ENCODE results near the gene CHST6. TPM values are rescaled to one million over a fixed set of nuclear protein-coding genes. Genes with fewer than 3 reads are reported as not detected.

CHST6 gene
- total and polyA plus RNA-seq, 2 experiments from 2014 or later, result 1.2 to 3.2 TPM

DNA sequence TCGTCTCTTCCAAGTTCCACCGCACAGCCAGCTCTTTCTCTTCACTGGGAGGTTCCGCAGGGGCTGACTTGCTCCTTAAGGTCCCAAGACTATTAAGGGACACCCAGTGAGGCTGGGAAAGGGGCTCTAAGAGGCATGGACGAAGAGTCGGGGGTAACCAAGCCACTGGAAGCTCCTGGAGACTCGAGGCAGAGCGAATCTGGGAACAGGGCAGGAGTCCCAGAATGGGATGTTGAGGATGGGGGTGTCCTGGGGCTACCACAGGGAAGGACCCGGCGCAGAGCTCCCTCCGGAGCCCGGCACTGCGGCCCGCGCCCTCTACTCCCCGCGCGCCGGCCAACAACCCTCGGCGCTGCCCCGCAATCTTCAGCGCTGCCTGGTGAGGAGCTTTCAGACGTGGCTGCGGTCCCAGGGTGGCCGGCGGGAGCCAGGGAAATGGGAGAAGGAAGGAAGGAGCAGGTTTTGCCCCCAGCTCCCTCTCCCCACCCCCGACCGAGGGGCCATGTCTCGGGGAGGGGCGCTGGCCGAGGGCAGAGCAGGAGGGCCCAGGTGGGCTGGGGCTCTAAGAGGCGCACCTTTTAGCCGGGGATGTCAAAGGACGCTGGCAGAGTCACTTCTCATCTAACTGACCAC lies 40.1 kb upstream of the CHST6 start:
- Histone ChIP-seq H3K4me3 (no peak overlapping the region), H3K4me1 (ENCODE audit: low read depth) (no peaks in the 10 kb centered on the region)

DNA sequence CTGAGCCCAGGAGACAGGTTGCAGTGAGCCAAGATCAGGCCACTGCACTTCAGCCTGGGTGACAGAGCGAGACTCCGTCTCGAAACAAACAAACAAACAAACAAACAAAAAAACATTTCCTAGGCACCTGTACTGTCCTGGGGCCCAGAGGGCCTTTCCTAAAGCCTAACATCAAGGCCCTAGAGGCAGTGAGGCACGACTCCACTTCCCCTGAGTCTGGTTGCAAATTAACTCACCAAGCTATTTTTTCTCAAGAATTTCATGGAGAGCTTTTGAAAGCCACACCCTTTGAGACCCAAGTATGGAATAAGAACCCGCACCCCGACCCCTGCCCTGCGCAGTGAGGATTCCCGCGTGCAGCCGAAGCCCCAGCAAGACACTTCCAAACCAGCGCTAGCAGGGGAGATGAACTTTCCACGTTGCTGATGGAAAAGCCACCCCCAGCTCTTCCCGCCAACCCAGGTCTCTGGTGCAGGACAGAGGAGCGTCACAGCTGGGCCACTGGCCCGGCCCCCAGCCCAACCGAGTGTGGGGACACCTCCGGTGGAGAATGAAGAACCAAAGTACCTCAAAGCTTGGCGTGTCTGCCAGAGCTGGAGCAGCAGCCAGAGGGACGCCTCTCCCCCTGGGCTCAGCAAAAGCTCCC lies 39.4 kb upstream of the CHST6 start:
- Histone ChIP-seq H3K4me3 (no peak overlapping the region), H3K36me3 (no peaks in the 10 kb centered on the region), H3K4me1 (ENCODE audit: low read depth) (no peaks in the 10 kb centered on the region), H3K27me3 (no peaks in the 10 kb centered on the region), H3K27ac (no peak overlapping the region), H3K9me3 (ENCODE audit: low read depth) (no peaks in the 10 kb centered on the region)
- no peak for DNase-seq (ENCODE audit: low read depth in 1 of 2, low spot score in 1 of 2)
- TF ChIP-seq, protein P1, sequence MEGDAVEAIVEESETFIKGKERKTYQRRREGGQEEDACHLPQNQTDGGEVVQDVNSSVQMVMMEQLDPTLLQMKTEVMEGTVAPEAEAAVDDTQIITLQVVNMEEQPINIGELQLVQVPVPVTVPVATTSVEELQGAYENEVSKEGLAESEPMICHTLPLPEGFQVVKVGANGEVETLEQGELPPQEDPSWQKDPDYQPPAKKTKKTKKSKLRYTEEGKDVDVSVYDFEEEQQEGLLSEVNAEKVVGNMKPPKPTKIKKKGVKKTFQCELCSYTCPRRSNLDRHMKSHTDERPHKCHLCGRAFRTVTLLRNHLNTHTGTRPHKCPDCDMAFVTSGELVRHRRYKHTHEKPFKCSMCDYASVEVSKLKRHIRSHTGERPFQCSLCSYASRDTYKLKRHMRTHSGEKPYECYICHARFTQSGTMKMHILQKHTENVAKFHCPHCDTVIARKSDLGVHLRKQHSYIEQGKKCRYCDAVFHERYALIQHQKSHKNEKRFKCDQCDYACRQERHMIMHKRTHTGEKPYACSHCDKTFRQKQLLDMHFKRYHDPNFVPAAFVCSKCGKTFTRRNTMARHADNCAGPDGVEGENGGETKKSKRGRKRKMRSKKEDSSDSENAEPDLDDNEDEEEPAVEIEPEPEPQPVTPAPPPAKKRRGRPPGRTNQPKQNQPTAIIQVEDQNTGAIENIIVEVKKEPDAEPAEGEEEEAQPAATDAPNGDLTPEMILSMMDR (IDR thresholded peaks at IDR 0.05; ENCODE audit: low read depth, low read length), result no peak

More for the DNA sequence above, 40.1 kb upstream of the CHST6 start:
- Histone ChIP-seq H3K27ac (no peak overlapping the region), H3K36me3 (no peaks in the 10 kb centered on the region), H3K27me3 (no peaks in the 10 kb centered on the region), H3K9me3 (ENCODE audit: low read depth) (no peaks in the 10 kb centered on the region)
- TF ChIP-seq, protein P1 (IDR thresholded peaks at IDR 0.05; ENCODE audit: low read depth, low read length), result no peak
- DNase-seq (ENCODE audit: low read depth in 1 of 2, low spot score in 1 of 2), result no peak

DNA sequence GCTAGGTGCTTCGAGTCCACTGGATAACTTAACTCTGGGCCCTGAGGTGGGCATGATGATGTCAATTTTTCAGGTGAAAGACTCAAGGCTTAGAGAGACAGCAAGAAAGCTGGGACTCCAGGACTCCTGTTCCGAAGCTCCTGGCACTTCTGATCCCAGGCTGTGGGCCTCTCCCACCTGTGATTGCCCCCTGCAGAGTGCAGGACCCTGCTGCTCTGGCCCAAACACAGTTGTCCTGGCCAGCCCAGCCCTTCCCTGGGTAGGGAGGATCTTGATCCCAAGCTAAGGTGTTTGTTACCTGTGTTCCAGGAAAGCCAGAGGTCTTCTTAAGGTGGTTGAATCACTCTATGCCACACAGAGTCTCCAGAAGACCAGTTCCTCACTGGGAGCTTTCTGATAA lies 37.5 kb upstream of the CHST6 start:
- TF ChIP-seq, protein P1 (IDR thresholded peaks at IDR 0.05; ENCODE audit: low read depth, low read length), result no peak
- no peak overlapping the region for H3K4me3 ChIP-seq
- no peak overlapping the region for H3K27ac ChIP-seq
- no peaks in the 10 kb centered on the region for H3K36me3 ChIP-seq
- no peaks in the 10 kb centered on the region for H3K4me1 ChIP-seq (ENCODE audit: low read depth)
- DNase-seq (ENCODE audit: low read depth in 1 of 2, low spot score in 1 of 2), result no peak
- H3K27me3 ChIP-seq, result no peaks in the 10 kb centered on the region
- no peaks in the 10 kb centered on the region for H3K9me3 ChIP-seq (ENCODE audit: low read depth)

DNA sequence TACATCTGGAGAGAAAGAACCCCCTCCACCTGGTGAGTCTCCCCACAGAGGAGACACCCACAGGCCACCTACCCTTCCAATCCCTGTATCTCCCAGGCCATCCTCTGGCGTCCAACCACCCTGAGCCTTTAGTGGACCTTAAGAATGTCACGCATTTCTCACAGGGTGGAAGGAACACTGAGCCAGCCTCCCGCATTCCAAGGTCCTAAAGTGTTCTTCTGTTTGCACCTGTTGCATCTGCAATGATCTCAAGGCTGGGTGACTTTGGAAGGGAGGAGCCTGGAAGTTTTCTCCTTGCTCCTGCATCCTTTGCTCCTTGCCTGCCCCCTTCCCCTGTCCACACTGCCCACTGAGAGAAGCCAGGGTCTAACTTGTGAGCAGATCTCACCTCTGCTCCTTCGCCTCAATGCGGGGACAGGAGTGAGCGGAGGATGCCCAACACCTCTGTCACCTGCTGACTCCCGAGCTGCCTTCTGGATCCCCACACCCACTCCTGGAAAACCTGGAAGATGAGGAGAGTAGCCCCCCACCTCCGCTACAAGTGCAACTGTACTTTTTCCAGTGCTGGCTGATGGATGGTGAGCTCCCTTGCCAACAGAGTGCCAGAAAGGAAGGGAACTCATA lies 37.0 kb upstream of the CHST6 start:
- DNase-seq (ENCODE audit: low read depth in 1 of 2, low spot score in 1 of 2), result no peak
- no peak overlapping the region for H3K27ac ChIP-seq
- H3K9me3 ChIP-seq (ENCODE audit: low read depth), result no peaks in the 10 kb centered on the region
- TF ChIP-seq, protein P1 (IDR thresholded peaks at IDR 0.05; ENCODE audit: low read depth, low read length), result no peak
- H3K4me1 ChIP-seq (ENCODE audit: low read depth), result no peaks in the 10 kb centered on the region
- no peaks in the 10 kb centered on the region for H3K27me3 ChIP-seq
- no peak overlapping the region for H3K4me3 ChIP-seq
- no peaks in the 10 kb centered on the region for H3K36me3 ChIP-seq

DNA sequence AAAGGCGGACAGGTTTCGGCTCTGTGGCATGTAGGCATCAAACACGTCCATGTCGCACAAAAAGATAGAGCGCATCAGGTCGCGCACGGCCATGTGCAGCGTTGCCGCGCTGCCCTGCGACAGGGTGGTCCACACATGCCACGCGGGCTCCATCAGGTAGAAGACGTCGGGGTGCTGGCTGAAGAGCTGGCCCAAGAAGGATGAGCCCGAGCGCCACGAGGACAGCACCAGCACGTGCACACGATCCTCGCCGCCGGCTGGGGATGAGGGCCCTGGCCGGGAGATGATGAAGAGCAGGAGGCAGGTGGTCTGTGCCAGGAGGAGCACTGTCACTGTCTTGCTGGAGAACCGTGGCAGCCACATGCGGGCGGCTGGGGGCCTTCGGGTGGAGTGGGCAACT lies 34.7 kb upstream of the CHST6 start:
- no peak for DNase-seq (ENCODE audit: low read depth in 1 of 2, low spot score in 1 of 2)
- no peaks in the 10 kb centered on the region for H3K36me3 ChIP-seq
- TF ChIP-seq, protein P1 (IDR thresholded peaks at IDR 0.05; ENCODE audit: low read depth, low read length), result no peak
- H3K27ac ChIP-seq, result no peak overlapping the region
- no peaks in the 10 kb centered on the region for H3K4me1 ChIP-seq (ENCODE audit: low read depth)
- no peaks in the 10 kb centered on the region for H3K9me3 ChIP-seq (ENCODE audit: low read depth)
- H3K27me3 ChIP-seq, result no peaks in the 10 kb centered on the region
- H3K4me3 ChIP-seq, result no peak overlapping the region
